Measurements from ENCODE around the gene MINAR2.
A peak's percentile ranks its signal among the peaks of the same experiment; 100 is the strongest.

- TF ChIP-seq CTCF (IDR thresholded peaks at IDR 0.05): peak in 6 of 7 experiments; percentile 74 to 96 (median 84)
- peak in 1 of 3 donors; percentile 25 for TF ChIP-seq POLR2AphosphoS5 (IDR thresholded peaks at IDR 0.05)
Observed at GRCh38 chr5:129767927-129768380, 20.1 kb downstream of the MINAR2 start.

All from stomach (tissue), 4 donors.